Astrocyte of the cerebellum (primary cell): ENCODE data around the gene GTPBP3.
A peak's percentile ranks its signal among the peaks of the same experiment; 100 is the strongest.

Source experiments
- DNase-seq: peaks from one replicate; pipeline ENCODE4 v3.0.0-alpha.2; 2011; ENCODE audit warnings: low read depth
- H3K4me3 ChIP-seq: 2 replicates; pipeline ENCODE4 v1.5.1; 2011; ENCODE audit warnings: mild to moderate bottlenecking, low read depth, low read length, moderate library complexity
- CTCF ChIP-seq: IDR thresholded peaks from 2 replicates; pipeline ENCODE4 v1.5.1; 2012; ENCODE audit warnings: low read length, low read depth, moderate library complexity, mild to moderate bottlenecking; ENCODE audit errors: missing control alignments
- in situ Hi-C: cut with HindIII; loops from 2 replicates; pipeline ENCODE4 v1.10.0; 2017; ENCODE audit warnings: low sequenced_read_pairs

Gene GTPBP3

GRCh38 chr19:17338433-17339078 is 1.2 kb downstream of the GTPBP3 start:
- no peak for TF ChIP-seq CTCF
- in situ Hi-C loops: no loop called here
- peak overlapping the region; percentile 79 for H3K4me3 ChIP-seq
- DNase-seq: no peak

- H3K4me3 ChIP-seq: no peak overlapping the region
- TF ChIP-seq CTCF: no peak
- in situ Hi-C loops: no loop called here
- DNase-seq: no peak
These were observed 1.9 kb downstream of the GTPBP3 start for GRCh38 chr19:17339088-17339741.

GRCh38 chr19:17340302-17340870 is 3.0 kb downstream of the GTPBP3 start:
- no peak overlapping the region for H3K4me3 ChIP-seq
- no peak for DNase-seq
- in situ Hi-C loops: no loop called here
- no peak for TF ChIP-seq CTCF

- no peak for DNase-seq
- no peak for TF ChIP-seq CTCF
- no peak overlapping the region for H3K4me3 ChIP-seq
- in situ Hi-C loops: no loop called here
These were observed 3.6 kb downstream of the GTPBP3 start for GRCh38 chr19:17340871-17341357.

- no peak overlapping the region for H3K4me3 ChIP-seq
- no peak for TF ChIP-seq CTCF
- DNase-seq: no peak
- in situ Hi-C loops: no loop called here
These were observed 4.0 kb downstream of the GTPBP3 start for GRCh38 chr19:17341386-17341785.

- no peak overlapping the region for H3K4me3 ChIP-seq
- in situ Hi-C loops: no loop called here
- TF ChIP-seq CTCF: no peak
- DNase-seq: no peak
These were observed 4.5 kb downstream of the GTPBP3 start for GRCh38 chr19:17341845-17342244.
